Stimulated activated CD4-positive, alpha-beta T cell treated with anti-CD3 and anti-CD28 coated beads, Interleukin-1b, Interleukin-23, amount 100 ng/mL, for 24 hours (primary cell): ENCODE results near the gene HAPLN3.

Source experiments
- DNase-seq, 4 experiments: peaks; one replicate each; pipeline ENCODE4 v3.0.0-alpha.2; 2020; ENCODE audit warnings: low read depth in 4 of 4, low spot score in 1 of 4

Gene HAPLN3

DNA sequence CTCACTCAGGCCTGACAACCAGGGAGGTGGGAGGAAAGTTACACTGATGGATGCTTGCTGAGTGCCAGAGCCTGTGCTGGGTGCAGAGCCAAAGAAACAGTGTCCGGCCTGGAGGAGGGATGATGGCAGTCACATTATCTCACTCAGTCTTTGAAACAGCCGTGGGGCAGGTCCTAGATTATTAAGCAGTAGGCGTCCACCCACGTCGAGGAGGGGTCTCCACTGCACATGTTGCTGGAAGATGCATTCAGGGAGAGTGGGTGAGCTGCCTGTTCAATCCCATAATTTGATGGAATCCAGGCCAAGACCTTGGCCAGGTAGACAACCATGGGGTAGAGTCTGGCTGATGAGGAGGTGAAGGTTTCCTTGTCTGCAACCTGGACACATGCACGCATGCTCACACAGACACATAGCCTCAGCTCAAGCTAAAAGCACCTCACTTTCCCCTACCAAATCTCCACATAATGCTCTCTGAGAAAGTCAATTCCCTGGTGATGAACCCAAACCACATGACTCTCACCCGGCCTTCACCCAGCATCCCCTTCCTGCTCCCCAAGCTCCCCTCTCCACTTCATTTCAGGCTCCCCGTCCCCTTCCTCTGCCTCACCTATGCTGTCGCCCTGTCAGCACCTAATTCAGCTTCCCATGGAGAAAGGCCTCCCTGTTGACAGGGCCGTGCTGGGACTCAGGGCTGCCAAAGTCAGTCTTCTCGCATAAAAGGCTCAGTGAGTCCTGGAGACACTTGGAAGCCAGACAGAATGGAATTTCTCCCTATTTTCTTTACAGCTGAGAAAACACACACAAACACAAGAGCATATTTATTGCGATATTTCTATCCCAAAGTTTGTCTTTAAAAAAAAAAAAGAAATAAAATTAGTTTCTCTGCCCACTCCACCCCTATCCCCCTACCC, 62.3 kb downstream of the HAPLN3 start:
- DNase-seq = no peak

GRCh38 chr15:88830016-88830415, 65.3 kb downstream of the HAPLN3 start:
- DNase-seq = no peak

- DNase-seq = no peak
These were observed 66.6 kb downstream of the HAPLN3 start for GRCh38 chr15:88828791-88829190.
